ENCODE measurements around the gene PRKCA.

Gene PRKCA

GRCh38 chr17:66634193-66634592, 331.8 kb downstream of the PRKCA start:
- TF ChIP-seq PPARA (CRISPR knock-in tag; IDR thresholded peaks at IDR 0.05; ENCODE audit: borderline replicate concordance): no peak
- no peak for TF ChIP-seq ZFP30 (CRISPR knock-in tag; IDR thresholded peaks at IDR 0.05)
- no peak for TF ChIP-seq ZNF8 (CRISPR knock-in tag; IDR thresholded peaks at IDR 0.05)
- TF ChIP-seq TCF4 (CRISPR knock-in tag; IDR thresholded peaks at IDR 0.05; ENCODE audit: borderline replicate concordance): no peak
- no peak for TF ChIP-seq SNAI2 (CRISPR knock-in tag; IDR thresholded peaks at IDR 0.05)
- TF ChIP-seq OSR1 (CRISPR knock-in tag; IDR thresholded peaks at IDR 0.05): no peak
- no peak for TF ChIP-seq TSHZ2 (CRISPR knock-in tag; IDR thresholded peaks at IDR 0.05)
- TF ChIP-seq ESRRG (CRISPR knock-in tag; IDR thresholded peaks at IDR 0.05): no peak
- TF ChIP-seq ZNF565 (CRISPR knock-in tag; conservative IDR thresholded peaks at IDR 0.05; ENCODE audit: low read depth): no peak
- TF ChIP-seq ZFP3 (CRISPR knock-in tag; IDR thresholded peaks at IDR 0.05): no peak
- no peak for TF ChIP-seq ISL1 (CRISPR knock-in tag; IDR thresholded peaks at IDR 0.05)
- TF ChIP-seq ARNTL (CRISPR knock-in tag; IDR thresholded peaks at IDR 0.05; ENCODE audit: borderline replicate concordance, low read depth): no peak
- no peak for TF ChIP-seq CSDC2 (CRISPR knock-in tag; IDR thresholded peaks at IDR 0.05)
- TF ChIP-seq RARB (CRISPR knock-in tag; IDR thresholded peaks at IDR 0.05): no peak
- TF ChIP-seq POU6F1 (CRISPR knock-in tag; IDR thresholded peaks at IDR 0.05; ENCODE audit: borderline replicate concordance, low read depth): no peak
- no peak for TF ChIP-seq ZNF70 (CRISPR knock-in tag; IDR thresholded peaks at IDR 0.05)
- no peak for TF ChIP-seq CSRNP3 (CRISPR knock-in tag; IDR thresholded peaks at IDR 0.05)
- TF ChIP-seq BACH2 (CRISPR knock-in tag; IDR thresholded peaks at IDR 0.05; ENCODE audit: borderline replicate concordance): no peak
- TF ChIP-seq PATZ1 (CRISPR knock-in tag; IDR thresholded peaks at IDR 0.05; ENCODE audit: borderline replicate concordance): no peak
- ATAC-seq: no peak

- TF ChIP-seq POU6F1 (CRISPR knock-in tag; IDR thresholded peaks at IDR 0.05; ENCODE audit: borderline replicate concordance, low read depth) (no peak), ZFP30 (CRISPR knock-in tag; IDR thresholded peaks at IDR 0.05) (no peak), ZNF8 (CRISPR knock-in tag; IDR thresholded peaks at IDR 0.05) (no peak), ESRRG (CRISPR knock-in tag; IDR thresholded peaks at IDR 0.05) (no peak), CSDC2 (CRISPR knock-in tag; IDR thresholded peaks at IDR 0.05) (no peak), CSRNP3 (CRISPR knock-in tag; IDR thresholded peaks at IDR 0.05) (no peak), PATZ1 (CRISPR knock-in tag; IDR thresholded peaks at IDR 0.05; ENCODE audit: borderline replicate concordance) (no peak), ZNF565 (CRISPR knock-in tag; conservative IDR thresholded peaks at IDR 0.05; ENCODE audit: low read depth) (no peak), PPARA (CRISPR knock-in tag; IDR thresholded peaks at IDR 0.05; ENCODE audit: borderline replicate concordance) (no peak), ARNTL (CRISPR knock-in tag; IDR thresholded peaks at IDR 0.05; ENCODE audit: borderline replicate concordance, low read depth) (no peak), OSR1 (CRISPR knock-in tag; IDR thresholded peaks at IDR 0.05) (no peak), BACH2 (CRISPR knock-in tag; IDR thresholded peaks at IDR 0.05; ENCODE audit: borderline replicate concordance) (no peak), ISL1 (CRISPR knock-in tag; IDR thresholded peaks at IDR 0.05) (no peak), ZNF70 (CRISPR knock-in tag; IDR thresholded peaks at IDR 0.05) (no peak)
- peak; percentile 5; the same call in 2 of the 3 replicates for ATAC-seq
These were observed 333.1 kb downstream of the PRKCA start for GRCh38 chr17:66635386-66636045.
